Tibial nerve (tissue), 4 donors: ENCODE results near the gene OR4F29.
"Not testable (repeated sequence)": the region's sequence is repeated elsewhere in the genome, so short reads cannot be mapped to it uniquely, and the experiment has no call there.

Experiments used
- CTCF ChIP-seq, 5 experiments: fragments of 200-600 bp in 3 of 5; fragments of 450-650 bp in 2 of 5; sonication (generic) in 3 of 5; IDR thresholded peaks; one replicate each; pipeline ENCODE4 v1.5.1; 2016 to 2019; ENCODE audit warnings: antibody characterized with exemption in 5 of 5, mild to moderate bottlenecking in 3 of 5, moderate library complexity in 2 of 5
- EP300 ChIP-seq, 2 donors: sonication (generic); formaldehyde crosslinking; IDR thresholded peaks; one replicate each; pipeline ENCODE4 v1.6.1; 2017; ENCODE audit warnings: antibody characterized with exemption in 2 of 2, mild to moderate bottlenecking in 1 of 2
- POLR2A ChIP-seq, 2 donors: fragments of 450-650 bp; IDR thresholded peaks; one replicate each; pipeline ENCODE4 v1.6.1; 2017; ENCODE audit warnings: antibody characterized with exemption in 2 of 2, mild to moderate bottlenecking in 2 of 2, moderate library complexity in 2 of 2

GRCh38 chr1:451578-451977, at the start of gene OR4F29:
- TF ChIP-seq CTCF, EP300, POLR2A (IDR thresholded peaks at IDR 0.05): not testable (repeated sequence)
